Amygdala (tissue), 56 donors: Measurements from ENCODE around the gene ALPK3.

Source experiments
- DNase-seq, 56 donors: peaks; one replicate each; lab custom pipeline; 2025; lab: John Stamatoyannopoulos, UW

The ALPK3 gene

DNA sequence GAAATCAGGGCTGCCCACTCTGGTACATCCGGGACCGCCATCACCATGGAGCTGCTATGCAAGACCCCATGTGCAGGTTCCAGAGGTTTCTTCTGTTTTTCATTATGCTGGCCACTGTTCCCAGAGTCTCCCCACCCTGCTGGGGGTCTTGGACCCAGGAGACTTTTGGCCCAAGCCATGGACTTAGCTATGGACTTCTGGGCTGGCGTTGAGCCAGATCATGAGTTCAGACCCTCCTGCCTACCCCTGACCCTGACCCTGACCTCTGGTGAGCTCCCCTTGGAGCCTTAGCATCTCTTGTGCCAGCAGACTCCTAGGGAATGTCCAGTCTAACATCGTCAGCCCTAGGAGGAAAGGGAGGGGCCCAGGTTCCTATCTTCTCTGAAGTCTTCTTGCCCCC, 92.6 kb downstream of the ALPK3 start:
- no peak for DNase-seq

- no peak for DNase-seq
These were observed 93.9 kb downstream of the ALPK3 start for GRCh38 chr15:84910928-84911623.

GRCh38 chr15:84911879-84912660, 94.9 kb downstream of the ALPK3 start:
- DNase-seq = peak in 25 of 56 donors; percentile 8 to 53 (median 21)

DNA sequence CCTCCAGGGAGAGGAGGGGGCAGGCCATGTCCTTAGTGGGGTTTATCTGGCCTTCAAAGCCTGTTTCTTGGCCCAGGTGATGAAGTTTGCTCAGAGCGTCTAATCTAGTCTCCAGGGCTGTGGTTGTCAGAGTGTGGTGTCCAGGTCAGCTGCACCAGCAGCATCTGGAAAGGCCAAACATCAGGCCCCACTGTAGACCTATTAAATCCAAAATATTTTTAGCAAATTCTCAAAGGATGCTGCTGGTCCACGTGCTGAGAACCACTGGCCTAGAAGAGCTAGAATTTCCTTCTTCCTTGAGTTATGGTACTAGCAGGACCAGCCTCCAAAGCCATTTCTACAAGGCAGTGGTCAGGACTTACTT, 96.2 kb downstream of the ALPK3 start:
- no peak for DNase-seq

DNA sequence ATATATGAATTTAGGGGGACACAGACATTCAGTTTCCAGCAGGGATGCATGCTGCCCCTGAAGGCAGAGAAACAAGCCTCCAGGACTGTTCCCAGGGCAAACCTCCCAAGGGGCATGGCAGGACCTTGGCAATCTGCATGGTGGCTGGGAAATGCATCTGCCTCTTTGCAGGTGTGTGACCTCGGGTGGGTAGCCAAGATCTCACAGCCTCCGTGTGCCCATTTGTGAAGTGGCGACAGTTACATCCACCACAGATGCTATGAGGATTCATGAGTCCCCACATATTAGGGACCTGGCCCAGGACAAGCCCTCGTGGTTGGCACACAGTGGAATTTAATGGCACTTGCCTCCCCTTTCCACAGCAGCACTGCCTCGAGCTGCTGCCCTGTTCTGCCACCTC, 97.2 kb downstream of the ALPK3 start:
- no peak for DNase-seq

- peak in 1 of 56 donors; percentile 10 for DNase-seq
These were observed 97.9 kb downstream of the ALPK3 start for GRCh38 chr15:84914909-84915605.

GRCh38 chr15:84915606-84915958, 98.4 kb downstream of the ALPK3 start:
- no peak for DNase-seq

DNA sequence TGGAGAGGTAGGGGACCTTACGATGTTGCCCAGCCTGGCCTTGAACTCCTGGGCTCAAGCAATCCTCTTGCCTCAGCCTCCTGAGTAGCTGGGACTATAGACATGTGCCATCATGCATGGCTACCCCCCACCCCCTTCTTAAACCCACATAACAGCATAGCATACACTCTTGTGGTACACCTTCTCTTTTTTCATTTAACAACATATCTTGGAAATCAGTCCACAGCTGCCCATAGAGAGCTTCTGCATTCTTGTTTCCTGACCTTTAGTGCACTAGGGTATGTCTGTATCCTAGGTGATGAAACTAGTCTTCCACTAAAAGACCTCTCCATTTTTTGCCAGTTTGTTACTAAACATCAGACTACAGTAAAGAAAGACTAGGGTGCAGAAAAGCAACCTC, 100.3 kb downstream of the ALPK3 start:
- DNase-seq = no peak

DNA sequence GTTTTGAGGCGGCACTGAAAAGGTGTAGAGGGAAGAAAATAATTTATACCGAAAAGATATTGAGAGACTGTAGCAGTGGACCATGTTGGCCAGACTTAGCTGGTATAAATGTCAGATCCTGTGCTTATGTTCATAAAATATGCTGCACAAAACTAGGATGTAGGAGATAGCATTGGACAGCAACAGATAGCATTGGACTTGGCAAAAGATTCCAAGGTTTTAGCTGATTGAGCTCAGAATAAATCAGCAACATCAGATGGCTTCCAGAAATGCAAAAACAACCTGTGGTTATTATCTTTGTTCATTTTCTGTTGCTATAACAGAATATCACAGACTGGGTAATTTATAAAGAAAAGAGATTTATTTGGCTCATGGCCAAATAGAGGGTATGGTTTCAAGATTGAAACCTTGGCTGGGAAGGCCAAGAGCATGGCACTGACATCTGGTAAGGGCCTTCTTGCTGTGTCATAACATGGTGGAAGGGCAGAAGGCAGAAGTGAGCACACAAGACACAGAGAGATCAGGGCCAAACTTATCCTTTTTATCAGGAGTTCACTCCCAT, 102.0 kb downstream of the ALPK3 start:
- no peak for DNase-seq

DNA sequence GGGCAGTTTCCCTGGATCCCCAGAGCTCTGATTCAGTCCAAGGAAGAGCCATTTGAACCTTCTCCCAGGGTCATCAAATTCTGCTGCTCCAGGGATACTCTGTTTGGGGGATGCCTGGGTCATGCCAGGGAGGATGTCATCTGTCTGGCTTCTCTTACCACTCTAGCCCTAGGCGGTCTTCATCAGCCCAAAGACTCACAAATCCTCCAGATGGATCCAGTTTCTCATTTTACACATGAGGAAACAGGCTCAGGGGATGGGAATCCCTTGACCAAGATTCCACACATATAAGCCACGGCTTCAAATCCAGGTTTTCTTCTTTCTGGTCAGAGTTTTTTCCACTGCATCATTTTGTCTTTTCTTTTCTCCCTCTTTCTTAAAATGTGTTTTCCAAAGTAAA, 104.0 kb downstream of the ALPK3 start:
- no peak for DNase-seq

- no peak for DNase-seq
These were observed 105.4 kb downstream of the ALPK3 start for GRCh38 chr15:84922530-84922929.
